ACC112 (cell line): Measurements from ENCODE around the gene L3MBTL2.
"Not testable (repeated sequence)": the region's sequence is repeated elsewhere in the genome, so short reads cannot be mapped to it uniquely, and the experiment has no call there.

Source experiments
- H2AFZ ChIP-seq: fragments of 200-600 bp; sonication (generic); one replicate; pipeline ENCODE4 v1.6.0; 2017; ENCODE audit warnings: antibody characterized with exemption, low read length; ENCODE audit not compliant: unreplicated experiment
- H3K27ac ChIP-seq: fragments of 200-600 bp; sonication (generic); 2 replicates; pipeline ENCODE4 v1.5.1; 2014; ENCODE audit warnings: low read depth, mild to moderate bottlenecking, antibody characterized with exemption, low read length, moderate library complexity
- H3K27me3 ChIP-seq: fragments of 200-600 bp; sonication (generic); 2 replicates; pipeline ENCODE4 v1.6.1; 2014; ENCODE audit warnings: mild to moderate bottlenecking, antibody characterized with exemption, low read length, moderate library complexity, mixed read lengths; ENCODE audit not compliant: insufficient read depth
- H3K36me3 ChIP-seq: fragments of 200-600 bp; sonication (generic); 2 replicates; pipeline ENCODE4 v1.6.1; 2016; ENCODE audit warnings: mild to moderate bottlenecking, antibody characterized with exemption, low read length, moderate library complexity, mixed read lengths; ENCODE audit not compliant: insufficient read depth
- H3K4me1 ChIP-seq: fragments of 200-600 bp; sonication (generic); one replicate; pipeline ENCODE4 v1.6.1; 2016; ENCODE audit warnings: low read length, mixed read lengths; ENCODE audit not compliant: insufficient read depth, unreplicated experiment, control insufficient read depth
- H3K4me3 ChIP-seq: fragments of 200-600 bp; sonication (generic); 2 replicates; pipeline ENCODE4 v1.5.1; 2014; ENCODE audit warnings: mild to moderate bottlenecking, low read depth, low read length
- H3K79me2 ChIP-seq: fragments of 200-600 bp; sonication (generic); one replicate; pipeline ENCODE4 v1.6.0; 2016; ENCODE audit warnings: low read length; ENCODE audit not compliant: control insufficient read depth, unreplicated experiment, insufficient read depth

L3MBTL2 gene

GRCh38 chr22:41204992-41205900, at the start of gene L3MBTL2:
TSS of gene L3MBTL2 (plus strand) at chr22:41205312. CDS start at chr22:41205363, 51 bp downstream.
- H3K4me1 ChIP-seq, result no peaks in the 10 kb centered on the region
- peak within 1 kb of the TSS; percentile 95 for H3K4me3 ChIP-seq
- peaks cover 13% of the 10 kb centered on the region for H3K79me2 ChIP-seq
- H2AFZ ChIP-seq, result peak within 1 kb of the TSS; percentile 82
- H3K36me3 ChIP-seq, result no peaks in the 10 kb centered on the region; the same call in 1 of the 2 replicates
- no peaks in the 10 kb centered on the region for H3K27me3 ChIP-seq
- H3K27ac ChIP-seq, result peak within 1 kb of the TSS; percentile 49; the same call in 1 of the 2 replicates

- no peaks in the 10 kb centered on the region for H3K79me2 ChIP-seq
- H2AFZ ChIP-seq, result no peak overlapping the region
- H3K4me1 ChIP-seq, result no peaks in the 10 kb centered on the region
- H3K27ac ChIP-seq, result no peak overlapping the region
- H3K27me3 ChIP-seq, result no peaks in the 10 kb centered on the region
- peaks cover 22% of the 10 kb centered on the region for H3K36me3 ChIP-seq
- H3K4me3 ChIP-seq, result no peak overlapping the region
These were observed 48.0 kb upstream of the L3MBTL2 start for GRCh38 chr22:41157083-41157482.

- Histone ChIP-seq H3K27ac (no peak overlapping the region), H3K79me2 (no peaks in the 10 kb centered on the region), H3K36me3 (peaks cover 24% of the 10 kb centered on the region)
These were observed 36.0 kb upstream of the L3MBTL2 start for GRCh38 chr22:41169157-41169556.

GRCh38 chr22:41171996-41172395, 33.1 kb upstream of the L3MBTL2 start:
- H3K4me3 ChIP-seq, result no peak overlapping the region
- peaks cover 28% of the 10 kb centered on the region for H3K36me3 ChIP-seq
- H3K27ac ChIP-seq, result no peak overlapping the region
- no peaks in the 10 kb centered on the region for H3K27me3 ChIP-seq
- H2AFZ ChIP-seq, result no peak overlapping the region
- H3K4me1 ChIP-seq, result no peaks in the 10 kb centered on the region
- no peaks in the 10 kb centered on the region for H3K79me2 ChIP-seq

More at GRCh38 chr22:41169157-41169556, 36.0 kb upstream of the L3MBTL2 start:
- Histone ChIP-seq H3K4me3 (no peak overlapping the region), H3K27me3 (no peaks in the 10 kb centered on the region), H3K4me1 (no peaks in the 10 kb centered on the region), H2AFZ (no peak overlapping the region)

- peaks cover 11% of the 10 kb centered on the region for H3K36me3 ChIP-seq
- no peak overlapping the region for H3K4me3 ChIP-seq
- no peak overlapping the region for H3K27ac ChIP-seq
- no peak overlapping the region for H2AFZ ChIP-seq
- H3K27me3 ChIP-seq, result no peaks in the 10 kb centered on the region
- no peaks in the 10 kb centered on the region for H3K79me2 ChIP-seq
- H3K4me1 ChIP-seq, result no peaks in the 10 kb centered on the region
These were observed 29.6 kb upstream of the L3MBTL2 start for GRCh38 chr22:41175546-41175945.

GRCh38 chr22:41177040-41177621, 28.0 kb upstream of the L3MBTL2 start:
- Histone ChIP-seq H3K4me1 (peaks cover 9% of the 10 kb centered on the region), H3K27ac (no peak overlapping the region), H3K4me3 (no peak overlapping the region), H2AFZ (no peak overlapping the region), H3K27me3 (no peaks in the 10 kb centered on the region), H3K36me3 (peaks cover 8% of the 10 kb centered on the region), H3K79me2 (no peaks in the 10 kb centered on the region)

GRCh38 chr22:41177622-41178424, 27.3 kb upstream of the L3MBTL2 start:
- no peaks in the 10 kb centered on the region for H3K79me2 ChIP-seq
- no peak overlapping the region for H3K27ac ChIP-seq
- H3K36me3 ChIP-seq, result peaks cover 8% of the 10 kb centered on the region; the same call in 1 of the 2 replicates

GRCh38 chr22:41178425-41178975, 26.6 kb upstream of the L3MBTL2 start:
- peaks cover 8% of the 10 kb centered on the region; the same call in 1 of the 2 replicates for H3K36me3 ChIP-seq
- no peak overlapping the region for H3K27ac ChIP-seq
- no peaks in the 10 kb centered on the region for H3K27me3 ChIP-seq
- no peaks in the 10 kb centered on the region for H3K79me2 ChIP-seq
- no peak overlapping the region for H2AFZ ChIP-seq
- H3K4me3 ChIP-seq, result no peak overlapping the region
- peaks cover 9% of the 10 kb centered on the region for H3K4me1 ChIP-seq

More at GRCh38 chr22:41177622-41178424, 27.3 kb upstream of the L3MBTL2 start:
- Histone ChIP-seq H2AFZ (no peak overlapping the region), H3K27me3 (no peaks in the 10 kb centered on the region), H3K4me1 (peaks cover 9% of the 10 kb centered on the region), H3K4me3 (no peak overlapping the region)

- H3K36me3 ChIP-seq, H3K79me2 ChIP-seq, H3K4me3 ChIP-seq, H3K27me3 ChIP-seq, H2AFZ ChIP-seq, H3K27ac ChIP-seq, H3K4me1 ChIP-seq: not testable (repeated sequence)
These were observed 24.8 kb upstream of the L3MBTL2 start for GRCh38 chr22:41180362-41180761.

- 0 out of 2 replicates have a peak, but pooled peaks cover 3% of the 10 kb centered on the region for H3K36me3 ChIP-seq
These were observed 24.2 kb upstream of the L3MBTL2 start for GRCh38 chr22:41180926-41181325.

More at GRCh38 chr22:41180926-41181325, 24.2 kb upstream of the L3MBTL2 start:
- Histone ChIP-seq H3K79me2 (no peaks in the 10 kb centered on the region), H3K27me3 (no peaks in the 10 kb centered on the region), H3K4me3 (no peak overlapping the region), H3K27ac (no peak overlapping the region), H3K4me1 (peaks cover 9% of the 10 kb centered on the region), H2AFZ (no peak overlapping the region)
